ENCODE measurements around the gene CEP112.

The CEP112 gene

DNA sequence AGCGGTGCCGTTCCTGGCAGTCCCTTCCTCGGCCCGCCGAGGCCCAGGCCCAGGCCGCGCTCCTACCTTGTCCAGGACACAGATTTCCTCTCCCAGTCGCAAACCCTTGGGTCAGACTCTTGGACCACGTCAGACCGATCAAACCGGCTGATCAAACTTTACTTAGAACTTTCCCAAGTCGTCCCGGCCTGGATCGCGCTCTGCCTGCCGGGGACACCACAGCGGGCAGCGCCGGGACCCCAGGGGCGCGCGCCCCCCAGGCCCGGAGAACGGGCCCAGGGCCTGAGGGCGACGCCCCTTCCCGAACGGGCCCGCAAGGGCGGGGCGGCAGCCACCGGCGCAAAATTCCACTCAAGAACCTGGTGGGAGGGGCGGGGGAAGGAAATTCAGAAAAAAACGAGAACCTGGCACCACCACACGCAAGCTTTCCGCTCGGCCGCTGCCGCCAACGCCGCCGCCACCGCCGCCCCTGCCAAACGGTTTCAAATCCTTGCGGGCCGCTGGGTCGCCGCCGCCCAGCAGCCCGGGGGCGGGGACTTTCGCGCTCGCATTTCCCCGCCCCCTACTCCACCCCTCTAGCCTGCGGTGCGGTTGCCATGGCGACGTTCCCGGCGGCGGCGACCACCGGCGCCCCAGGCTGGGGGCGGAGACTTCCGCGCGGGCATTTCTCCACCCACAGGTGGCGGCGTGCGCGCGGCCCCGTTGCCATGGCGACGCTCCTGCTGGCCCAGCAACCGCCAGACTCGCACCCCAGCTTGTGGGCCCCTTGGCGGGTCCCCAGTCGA, at the start of gene CEP112:
CEP112 (minus strand) TSS at position 541 of the 785 bp plus-strand sequence.
- no peak for DNase-seq

DNA sequence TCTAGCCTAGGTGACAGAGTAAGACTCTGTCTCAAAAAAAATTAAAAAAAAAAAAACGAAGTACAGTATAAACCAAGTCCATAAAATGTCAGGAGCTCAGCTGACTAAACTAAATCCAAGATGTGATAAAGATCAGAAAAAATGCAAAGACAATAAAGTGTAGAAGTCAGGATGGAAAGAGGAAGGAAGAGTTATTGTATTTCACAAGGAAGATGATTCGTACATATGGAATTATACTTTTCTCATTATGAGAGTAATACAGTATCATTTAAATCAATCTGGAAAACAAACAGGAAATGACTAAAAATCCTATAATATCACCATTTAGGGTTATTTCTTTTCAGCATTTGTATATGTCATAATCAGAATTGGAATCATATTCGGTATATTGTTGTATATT, 48.7 kb upstream of the CEP112 start:
- DNase-seq: no peak

DNA sequence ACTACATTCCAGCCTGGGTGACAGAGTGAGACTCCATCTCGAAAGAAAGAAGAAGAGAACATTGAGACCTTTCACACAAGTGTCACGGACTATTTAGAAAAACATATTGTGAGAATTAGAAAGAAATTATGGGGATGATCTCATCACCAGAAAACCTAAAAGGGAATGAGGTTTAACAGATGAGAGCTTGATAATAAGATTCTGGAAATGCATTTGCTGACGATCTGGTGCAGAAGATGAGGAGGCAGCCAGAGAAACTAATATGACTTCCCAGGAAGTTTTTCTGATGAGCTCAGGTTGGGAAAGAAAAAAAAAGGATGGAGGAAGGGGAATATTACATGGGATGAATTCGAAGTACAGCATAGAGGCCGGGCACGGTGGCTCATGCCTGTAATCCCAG, 48.1 kb upstream of the CEP112 start:
- no peak for DNase-seq

DNA sequence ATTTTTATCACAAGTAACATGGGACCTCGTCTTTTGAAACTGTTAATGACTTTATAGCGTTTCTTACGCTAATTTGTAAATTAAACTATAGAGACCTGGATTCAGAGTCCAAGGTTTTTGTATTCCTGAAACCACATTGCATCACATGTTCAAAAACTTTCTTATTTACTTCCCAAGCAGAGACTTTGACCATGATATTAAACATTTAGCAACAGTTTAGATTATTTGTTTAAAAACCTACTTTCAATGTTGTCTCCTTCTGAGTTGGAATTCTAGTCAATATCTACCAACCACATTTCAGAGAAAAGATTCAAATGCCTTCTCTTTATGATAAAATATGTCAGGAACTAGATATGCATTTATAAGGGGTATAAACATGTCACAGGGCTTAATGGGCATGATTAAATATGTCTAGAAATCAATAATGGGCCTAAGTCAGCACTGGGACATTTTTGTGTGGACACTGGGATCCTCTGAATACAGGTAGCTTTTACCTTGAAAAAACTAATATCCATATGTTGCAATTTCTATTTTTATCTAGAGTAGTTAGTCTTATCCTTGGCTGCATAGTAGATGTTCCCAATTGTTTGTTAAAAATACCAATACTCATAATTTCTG, 43.6 kb upstream of the CEP112 start:
- no peak for DNase-seq

DNA sequence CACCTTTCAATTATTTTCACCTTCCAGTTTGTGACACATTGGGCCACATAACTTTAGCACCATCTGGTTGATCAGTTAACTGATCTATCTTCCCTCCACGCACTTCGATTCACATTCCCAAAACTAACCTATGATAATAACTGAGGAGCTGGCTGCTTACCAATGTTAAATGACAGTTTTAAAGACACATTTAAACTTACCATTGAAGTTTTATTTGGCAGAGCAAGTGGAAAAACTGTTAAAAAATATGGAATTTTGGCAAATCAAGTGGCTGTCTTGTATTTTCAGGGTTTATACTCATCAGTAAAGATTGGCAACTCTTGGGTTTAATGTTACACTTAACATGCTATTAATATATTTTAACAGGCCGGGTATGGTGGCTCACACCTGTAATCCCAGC, 42.7 kb upstream of the CEP112 start:
- DNase-seq: no peak

DNA sequence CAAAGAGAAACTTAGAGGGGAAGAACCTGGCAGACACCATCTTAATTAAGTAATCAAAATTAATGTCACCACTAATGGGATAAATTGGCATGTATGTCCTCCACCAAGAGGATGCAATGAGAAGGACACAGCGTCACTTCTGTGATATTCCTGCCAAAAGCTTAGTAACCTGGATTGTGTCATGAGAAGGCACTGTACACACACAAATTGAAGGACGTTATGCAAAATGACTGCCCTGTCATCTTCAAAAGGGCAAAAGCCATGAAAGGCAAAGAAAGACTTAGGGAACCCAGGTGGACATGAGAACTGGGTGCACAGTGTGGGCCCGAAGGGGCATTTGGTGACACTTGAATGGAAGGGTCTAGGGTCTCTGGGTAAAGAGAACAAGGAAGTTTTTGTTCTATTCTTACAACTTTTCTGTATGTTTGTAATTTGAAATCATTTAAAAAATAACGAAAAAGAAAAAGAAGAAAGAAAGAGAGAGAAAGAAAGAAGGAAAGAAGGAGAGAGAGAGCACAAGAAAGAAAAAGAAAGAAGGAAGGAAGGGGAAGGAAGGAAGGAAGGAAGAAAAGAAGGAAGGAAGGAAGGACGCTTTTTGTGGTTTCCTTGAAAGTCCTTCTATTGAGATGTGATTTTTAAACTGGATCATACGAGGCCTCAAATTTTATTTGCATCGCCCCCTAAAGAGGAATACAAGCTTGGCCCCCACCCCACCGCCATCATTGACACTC, 41.3 kb upstream of the CEP112 start:
- DNase-seq: no peak

DNA sequence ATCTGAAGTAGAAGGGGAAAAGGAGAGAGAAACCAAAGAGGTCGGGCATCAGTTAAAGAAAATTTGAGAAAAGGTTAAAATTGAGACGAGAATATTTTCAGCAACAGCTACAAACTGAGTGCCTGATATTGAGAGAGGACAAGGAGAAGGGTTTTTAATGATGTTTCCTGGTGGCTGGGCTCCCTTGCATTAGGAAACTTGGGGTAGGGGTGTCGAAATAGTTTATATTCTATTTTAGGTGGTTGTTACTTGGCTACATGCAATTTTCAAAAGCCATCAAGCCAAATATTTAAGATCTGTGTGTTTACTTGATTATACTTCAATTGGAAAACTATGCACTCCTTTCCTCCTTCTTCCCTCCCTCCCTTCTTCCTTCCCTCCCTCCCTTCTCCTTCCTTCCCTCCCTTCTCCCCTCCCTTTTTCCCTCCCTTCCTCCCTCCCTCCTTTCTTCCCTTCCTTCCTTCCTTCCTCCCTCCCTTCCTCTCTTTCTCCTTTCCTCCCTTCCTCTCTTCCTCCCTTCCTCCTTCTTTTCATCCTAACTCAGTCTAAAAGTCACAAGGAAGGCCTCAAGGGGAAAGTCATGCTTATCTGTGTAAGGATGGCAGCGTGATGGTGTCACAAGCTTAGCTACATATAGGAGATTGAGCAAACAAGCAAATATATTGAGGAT, 39.1 kb upstream of the CEP112 start:
- DNase-seq: no peak

DNA sequence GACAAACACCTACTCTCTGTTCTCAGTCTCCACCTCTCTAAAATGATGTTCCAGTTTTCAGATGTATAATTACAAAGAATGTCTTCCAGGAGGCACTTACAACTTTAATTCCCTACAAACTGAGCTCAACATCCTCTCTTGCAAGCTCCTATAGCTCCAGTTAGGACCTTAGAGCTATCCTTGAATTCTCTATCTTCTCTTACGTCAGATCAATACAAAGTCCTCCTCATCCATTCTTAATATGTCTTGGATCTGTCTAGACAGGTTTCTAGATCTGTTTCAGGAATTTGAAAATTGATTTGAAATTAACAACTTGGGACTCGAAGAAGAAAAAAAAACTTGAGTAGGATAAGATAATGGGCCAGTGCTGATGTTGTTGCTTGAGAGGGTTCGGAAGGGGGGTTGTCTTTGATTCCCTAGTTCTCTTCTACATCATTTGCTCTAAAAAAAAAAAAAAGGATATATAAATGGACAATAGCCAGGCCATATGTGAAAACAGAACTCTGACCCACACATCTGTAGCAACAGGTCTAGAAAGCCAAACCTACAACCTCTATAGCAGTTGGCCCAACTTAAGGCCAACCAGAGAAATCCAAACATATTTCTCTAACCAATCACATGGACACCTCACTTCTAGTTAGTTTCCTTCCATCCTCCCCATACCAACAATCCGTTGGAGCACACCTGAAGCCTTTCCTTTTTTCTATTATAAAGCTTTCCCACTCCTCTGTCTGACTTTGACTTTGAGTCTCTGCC, 38.0 kb upstream of the CEP112 start:
- DNase-seq: no peak

DNA sequence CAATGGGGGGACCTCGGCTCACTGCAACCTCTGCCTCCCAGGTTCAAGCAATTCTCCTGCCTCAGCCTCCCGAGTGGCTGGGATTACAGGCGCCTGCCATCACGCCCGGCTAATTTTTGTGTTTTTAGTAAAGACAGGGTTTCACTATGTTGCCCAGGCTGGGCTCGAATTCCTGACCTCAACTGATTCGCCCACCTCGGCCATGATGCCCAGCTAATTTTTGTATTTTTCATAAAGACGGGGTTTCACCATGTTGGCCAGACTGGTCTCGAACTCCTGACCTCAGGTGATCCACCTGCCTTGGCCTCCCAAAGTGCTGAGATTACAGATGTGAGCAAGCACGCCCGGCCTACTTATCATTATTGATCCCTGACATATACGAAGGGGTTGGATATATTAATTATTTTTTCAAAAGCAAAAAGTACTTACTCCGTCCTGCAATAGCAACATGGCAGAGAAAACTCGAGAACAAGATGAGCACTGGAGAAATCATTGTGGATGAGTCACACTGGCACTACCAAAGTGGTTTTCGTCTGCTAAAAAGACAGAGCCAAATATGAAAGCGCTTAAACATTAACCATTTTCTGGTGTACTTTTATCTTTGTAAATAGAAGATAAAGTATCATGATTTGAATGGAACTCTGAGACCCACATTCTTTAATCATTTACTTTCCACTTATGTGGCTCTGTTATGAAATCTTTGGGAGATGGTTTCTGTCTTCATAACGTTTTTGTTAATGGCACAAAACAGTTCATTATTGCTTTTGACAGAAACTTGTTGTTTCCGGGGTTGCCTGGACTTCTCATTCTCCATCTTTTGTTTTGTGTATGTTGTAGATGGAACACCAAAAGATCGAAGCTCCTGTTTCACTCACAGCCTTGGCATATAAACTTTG, 37.2 kb upstream of the CEP112 start, which contains the start of gene APOH:
APOH (minus strand) TSS at position 529 of the 896 bp plus-strand sequence; CDS start at position 493, 36 bp downstream.
- no peak for DNase-seq

DNA sequence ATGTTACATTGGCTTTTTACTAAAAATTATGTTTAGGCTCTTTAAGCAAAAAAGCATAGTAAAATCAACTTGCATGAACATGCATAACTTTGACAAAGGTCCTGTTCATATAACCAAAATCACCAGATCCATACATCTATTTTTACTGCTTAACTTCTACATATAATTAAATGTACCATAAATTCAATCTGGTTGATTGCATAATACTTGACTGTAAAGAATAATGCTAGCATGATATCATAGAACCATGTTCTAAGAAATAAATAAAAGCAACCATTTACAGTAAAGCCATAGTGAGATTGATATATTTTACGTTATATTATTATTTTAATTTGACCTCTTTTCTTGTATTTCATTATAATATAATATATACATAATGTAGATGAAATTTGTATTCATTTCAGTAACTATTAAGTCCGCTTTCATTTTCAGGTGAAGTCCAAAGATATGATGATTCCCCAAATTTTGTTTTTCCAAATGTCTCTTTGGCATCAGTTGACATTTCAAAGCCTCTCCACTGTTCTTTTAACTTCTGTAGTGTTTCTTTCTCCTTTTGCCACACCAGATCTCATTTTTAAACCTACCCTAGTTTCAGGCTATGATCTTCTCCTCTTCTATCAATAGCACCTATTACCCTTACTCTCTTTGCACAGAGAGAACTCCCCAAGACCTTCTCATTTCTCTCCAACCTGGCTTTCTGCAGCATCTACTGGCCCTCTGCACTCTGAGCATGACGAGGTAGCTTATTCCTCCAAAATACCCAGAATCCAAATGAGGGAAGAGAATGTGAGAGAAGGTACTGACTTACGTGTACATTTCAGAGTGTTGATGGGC, 35.5 kb upstream of the CEP112 start:
- no peak for DNase-seq

DNA sequence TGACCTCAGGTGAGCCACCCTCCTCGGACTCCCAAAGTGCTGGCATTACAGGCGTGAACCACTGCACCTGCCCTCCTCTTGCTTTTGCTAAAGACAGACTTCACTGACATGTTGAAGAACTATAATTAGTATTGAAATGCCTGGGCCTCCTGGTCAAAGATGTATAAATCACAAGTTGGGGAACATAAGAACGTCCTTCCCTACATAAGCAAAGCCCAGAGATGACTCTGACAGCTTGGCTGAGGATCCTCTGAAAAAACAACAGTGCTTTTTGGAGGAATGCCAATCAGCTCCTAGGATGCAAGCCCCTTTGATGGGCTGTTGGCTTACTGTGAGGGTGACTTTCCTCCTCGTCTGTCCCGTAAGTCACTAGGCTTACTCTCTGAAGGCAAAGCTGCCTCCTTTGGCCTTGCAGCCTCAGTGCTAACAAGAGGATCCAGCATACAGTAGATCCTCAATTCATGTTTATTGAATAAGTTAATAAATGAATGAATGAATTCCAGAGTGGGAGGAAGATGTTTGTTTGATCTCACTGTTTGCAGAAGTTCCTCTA, 30.9 kb upstream of the CEP112 start:
- DNase-seq: no peak

DNA sequence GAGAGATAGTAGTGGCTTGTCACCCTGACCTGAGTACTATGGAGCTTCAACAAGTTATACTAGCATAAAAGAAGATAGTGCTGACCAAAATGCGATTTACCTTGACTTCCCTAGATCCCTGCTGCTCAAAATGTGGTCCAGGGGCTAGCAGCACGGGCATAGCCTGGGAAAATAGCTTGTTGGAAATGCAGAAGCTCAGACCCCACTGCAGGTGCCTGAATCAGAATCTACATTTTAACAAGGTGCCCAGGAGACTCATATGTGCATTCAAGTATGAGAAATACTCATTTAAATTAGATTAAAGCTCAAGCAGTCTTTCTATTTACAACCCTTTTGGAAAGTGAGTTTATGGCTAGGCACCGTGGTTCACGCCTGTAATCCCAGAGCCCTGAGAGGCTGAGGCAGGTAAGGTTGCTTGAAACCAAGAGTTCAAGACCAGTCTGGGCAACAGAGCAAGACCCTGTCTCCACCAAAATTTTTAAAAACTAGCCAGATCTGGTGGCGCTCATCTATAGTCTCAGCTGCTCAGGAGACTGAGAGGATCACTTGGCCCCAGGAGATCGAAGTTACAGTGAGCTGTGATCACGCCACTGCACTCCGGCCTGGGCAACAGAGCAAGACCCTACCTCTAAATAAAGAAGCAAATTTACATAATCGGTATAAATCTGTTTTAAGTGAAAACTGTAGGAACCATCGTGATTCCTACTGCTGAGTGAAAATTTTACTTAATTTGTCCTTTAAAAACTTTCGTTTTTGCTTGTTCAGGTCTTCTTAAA, 30.0 kb upstream of the CEP112 start:
- DNase-seq: no peak

DNA sequence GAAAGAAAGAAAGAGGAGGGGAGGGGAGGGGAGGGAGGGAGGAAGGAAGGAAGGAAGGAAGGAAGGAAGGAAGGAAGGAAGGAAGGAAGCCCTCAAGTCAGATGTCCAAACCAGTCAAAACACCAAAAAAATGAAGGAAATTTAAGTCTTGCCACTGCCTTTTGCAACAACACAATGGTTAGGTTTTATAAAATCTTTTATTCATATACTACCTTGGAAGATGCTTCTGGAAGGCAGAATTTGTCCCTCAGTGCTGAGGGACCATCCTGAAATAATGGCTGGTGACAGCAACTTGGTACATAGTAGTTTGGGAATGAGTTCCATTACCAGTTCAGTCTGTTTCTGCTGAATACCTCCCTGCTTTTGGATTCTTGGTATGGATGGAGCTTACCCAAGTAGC, 29.4 kb upstream of the CEP112 start:
- DNase-seq: no peak

DNA sequence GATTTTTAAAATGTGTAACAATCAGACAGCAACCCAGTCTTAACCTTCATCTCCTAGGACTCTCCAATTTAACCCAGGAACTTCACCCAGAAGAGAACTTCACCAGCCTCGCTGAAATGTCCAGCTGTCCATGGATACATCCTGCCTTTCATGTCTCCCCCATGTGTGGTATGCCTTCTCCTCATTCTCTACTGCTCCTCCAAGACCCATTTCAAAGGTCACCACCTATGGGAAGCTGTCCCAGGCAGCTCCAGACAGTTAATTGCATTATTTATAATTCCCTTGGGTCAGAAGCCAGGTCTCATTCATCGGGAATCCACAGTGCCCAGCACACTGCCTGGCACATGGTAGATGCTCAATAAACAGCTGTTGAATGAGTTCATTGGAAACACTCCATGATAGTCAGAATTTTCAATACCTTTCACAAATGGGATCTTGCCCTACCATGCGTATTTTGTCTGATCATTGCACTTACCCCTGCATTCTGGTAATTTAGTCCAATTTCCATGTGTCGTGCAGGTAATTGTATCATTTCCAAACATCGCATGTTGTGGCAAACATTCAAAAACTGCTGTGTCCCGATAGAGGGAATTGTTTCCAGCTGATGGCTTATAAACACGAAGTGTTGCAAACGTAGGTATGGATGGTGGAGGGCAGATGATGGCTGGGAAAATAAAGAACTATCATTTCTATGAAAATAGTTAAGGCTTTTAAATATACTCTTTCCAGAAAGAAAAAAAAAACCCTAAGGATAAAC, 28.3 kb upstream of the CEP112 start:
- no peak for DNase-seq

DNA sequence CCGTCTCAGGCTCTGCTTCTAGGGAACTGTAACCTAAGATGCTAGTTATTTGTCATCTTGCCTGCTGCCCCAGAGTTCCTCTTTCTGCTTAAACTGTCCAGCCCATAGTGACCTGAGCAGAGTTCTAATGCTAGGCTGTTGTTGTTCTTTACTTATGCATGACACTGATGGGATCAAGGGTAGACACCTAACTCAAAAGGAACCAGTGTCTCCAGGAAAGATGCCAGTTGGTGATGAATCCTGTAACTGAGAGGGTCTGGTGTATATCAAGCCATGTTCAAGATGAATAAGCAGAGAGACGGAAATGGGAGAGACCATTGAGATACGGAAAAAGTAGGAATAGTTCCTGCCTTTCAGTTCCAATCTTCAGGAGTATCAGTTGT, 23.6 kb upstream of the CEP112 start:
- DNase-seq: no peak

DNA sequence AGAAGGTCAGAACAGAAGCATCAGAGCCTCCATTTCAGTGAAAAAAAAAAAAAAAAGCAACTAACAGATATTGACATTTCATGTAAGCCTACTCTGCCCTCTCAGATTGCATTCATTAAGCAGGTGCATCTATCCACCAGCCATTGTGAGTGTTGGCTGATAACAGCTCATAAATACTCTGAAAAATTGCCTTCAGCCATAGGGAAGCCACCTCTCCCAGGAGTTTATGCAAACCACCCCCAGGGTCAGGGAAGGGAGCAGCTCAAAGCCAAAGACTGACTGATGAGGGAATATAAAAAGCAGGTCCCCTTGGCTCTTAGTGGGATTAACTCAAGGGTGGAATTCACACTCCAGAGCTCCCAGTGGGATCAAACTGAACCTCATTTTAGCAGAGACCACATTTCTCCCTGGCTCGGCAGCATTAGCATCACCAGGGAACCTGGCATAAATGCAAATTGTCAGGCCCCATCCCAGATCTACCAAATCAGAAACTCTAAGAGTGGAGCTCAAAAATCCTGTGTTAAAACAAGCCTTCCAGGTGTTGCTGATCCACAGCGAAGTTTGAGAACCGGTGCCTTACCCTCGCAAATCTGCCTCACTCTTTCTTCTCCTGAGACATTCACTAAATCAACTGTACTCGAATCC, 23.1 kb upstream of the CEP112 start:
- DNase-seq: no peak

DNA sequence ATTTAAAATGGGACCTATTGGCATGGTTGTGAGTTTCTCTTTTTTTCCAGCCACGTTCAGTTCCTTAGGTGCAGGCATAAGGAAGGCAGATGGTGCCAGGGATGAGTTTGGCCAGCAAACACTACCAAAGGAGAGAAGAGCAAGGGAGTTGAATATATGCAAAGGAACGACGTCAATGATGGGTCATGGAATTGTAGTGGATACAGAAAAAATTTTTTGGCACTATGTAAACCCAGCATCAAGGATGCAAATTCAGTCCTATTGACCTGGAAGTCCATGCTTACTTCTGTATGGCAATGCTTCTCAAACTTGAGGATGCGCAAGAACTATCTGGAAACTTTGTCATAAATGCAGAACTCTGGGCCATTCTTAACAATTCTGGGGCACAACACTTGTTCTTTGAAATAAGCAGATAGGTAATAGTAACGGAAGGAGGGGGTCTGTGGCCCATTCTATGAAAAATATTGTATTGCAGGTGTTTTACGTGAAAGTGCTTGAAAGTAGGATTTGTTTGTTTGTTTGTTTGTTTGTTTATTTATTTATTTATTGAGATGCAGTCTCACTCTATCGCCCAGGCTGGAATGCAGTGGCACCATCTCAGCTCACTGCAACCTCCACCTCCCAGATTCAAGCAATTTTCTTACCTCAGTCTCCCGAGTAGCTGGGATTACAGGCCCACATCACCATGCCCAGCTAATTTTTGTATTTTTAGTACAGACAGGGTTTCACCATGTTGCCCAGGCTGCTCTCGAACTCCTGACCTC, 19.3 kb upstream of the CEP112 start:
- no peak for DNase-seq
